Ascending aorta (tissue), 2 donors: ENCODE results near the gene INTS11. TPM values are rescaled to one million over a fixed set of nuclear protein-coding genes. Genes with fewer than 3 reads are reported as not detected.

Experiments used
- DNase-seq, 2 donors: peaks; one replicate each; pipeline ENCODE4 v3.0.0-alpha.2; 2019; ENCODE audit warnings: low spot score in 2 of 2
- H3K27ac ChIP-seq, 2 donors: fragments of 200-600 bp; sonication (generic); one replicate each; pipeline ENCODE4 v1.5.1; 2016 to 2017; ENCODE audit warnings: mild to moderate bottlenecking in 1 of 2
- H3K27me3 ChIP-seq: fragments of 200-600 bp; sonication (generic); one replicate; pipeline ENCODE4 v1.5.1; 2017
- H3K36me3 ChIP-seq, 2 donors: fragments of 200-600 bp; sonication (generic); one replicate each; pipeline ENCODE4 v1.5.1; 2016
- H3K4me1 ChIP-seq, 2 donors: fragments of 200-600 bp; sonication (generic); one replicate each; pipeline ENCODE4 v1.5.1; 2016 to 2017; ENCODE audit warnings: mild to moderate bottlenecking in 1 of 2
- H3K4me3 ChIP-seq, 2 donors: fragments of 200-600 bp; sonication (generic); one replicate each; pipeline ENCODE4 v1.5.1; 2016 to 2017; ENCODE audit warnings: mild to moderate bottlenecking in 1 of 2
- H3K9me3 ChIP-seq, 2 donors: fragments of 200-600 bp; sonication (generic); one replicate each; pipeline ENCODE4 v1.5.1; 2016
- intact Hi-C: fragments of 100-400 bp; cut with DNase I; formaldehyde crosslinking; loops from one replicate; pipeline ENCODE4 v1.15.1; 2023
- total RNA-seq: library from RNA; depleted of rRNA; stranded (reverse); fragments of >200 nt; gene quantifications from one replicate; pipeline ENCODE4 v1.1.0, GENCODE V29; 2016
- TF ChIP-seq, protein P1 (sequence below), 3 experiments: fragments of 200-600 bp in 2 of 3; fragments of 450-650 bp in 1 of 3; sonication (generic) in 2 of 3; IDR thresholded peaks; one replicate each; pipeline ENCODE4 v1.5.1; 2016 to 2019; ENCODE audit warnings: antibody characterized with exemption in 3 of 3, mild to moderate bottlenecking in 1 of 3, moderate library complexity in 1 of 3

Gene INTS11
- total RNA-seq, 1 donor from 2014 or later, result 214 TPM

DNA sequence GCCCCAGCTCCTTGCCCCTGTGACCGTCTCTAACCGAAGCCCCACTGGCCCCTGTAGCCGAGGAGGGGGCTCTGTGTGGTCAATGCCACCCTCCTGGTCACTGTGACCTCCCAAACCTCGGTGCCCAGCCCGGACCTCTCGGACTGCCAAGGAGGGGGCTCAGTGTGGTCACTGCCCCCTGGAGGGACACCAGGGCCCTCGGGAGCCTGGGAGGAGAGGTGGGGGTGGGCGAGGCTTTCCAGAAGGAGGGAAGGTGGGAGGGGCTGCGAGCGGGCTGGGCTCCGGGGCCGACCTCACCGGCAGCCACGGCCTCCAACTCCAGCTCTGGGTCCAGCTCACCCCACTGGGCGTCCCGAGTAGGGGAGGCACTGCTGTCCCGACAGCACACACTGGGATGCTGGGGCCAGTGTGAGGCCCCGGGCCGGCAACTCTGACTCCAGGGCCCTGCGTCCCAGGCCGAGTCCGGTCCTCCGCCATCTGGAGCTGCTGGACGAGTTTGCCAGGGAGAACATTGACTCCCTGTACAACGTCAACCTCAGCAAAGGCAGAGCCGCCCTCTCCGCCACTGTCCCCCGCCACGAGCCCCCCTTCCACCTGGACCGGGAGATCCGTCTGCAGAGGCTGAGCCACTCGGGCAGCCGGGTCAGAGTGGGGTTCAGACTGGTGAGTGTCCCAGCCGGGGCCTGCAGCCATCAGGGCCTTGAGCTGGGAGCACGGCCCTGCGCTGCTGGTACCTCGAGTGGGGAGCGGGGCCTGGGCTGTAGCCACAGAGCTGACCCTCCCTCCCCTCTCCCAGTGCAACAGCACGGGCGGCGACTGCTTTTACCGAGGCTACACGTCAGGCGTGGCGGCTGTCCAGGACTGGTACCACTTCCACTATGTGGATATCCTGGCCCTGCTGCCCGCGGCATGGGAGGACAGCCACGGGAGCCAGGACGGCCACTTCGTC, 37.9 kb downstream of the INTS11 start:
- TF ChIP-seq, protein P1, sequence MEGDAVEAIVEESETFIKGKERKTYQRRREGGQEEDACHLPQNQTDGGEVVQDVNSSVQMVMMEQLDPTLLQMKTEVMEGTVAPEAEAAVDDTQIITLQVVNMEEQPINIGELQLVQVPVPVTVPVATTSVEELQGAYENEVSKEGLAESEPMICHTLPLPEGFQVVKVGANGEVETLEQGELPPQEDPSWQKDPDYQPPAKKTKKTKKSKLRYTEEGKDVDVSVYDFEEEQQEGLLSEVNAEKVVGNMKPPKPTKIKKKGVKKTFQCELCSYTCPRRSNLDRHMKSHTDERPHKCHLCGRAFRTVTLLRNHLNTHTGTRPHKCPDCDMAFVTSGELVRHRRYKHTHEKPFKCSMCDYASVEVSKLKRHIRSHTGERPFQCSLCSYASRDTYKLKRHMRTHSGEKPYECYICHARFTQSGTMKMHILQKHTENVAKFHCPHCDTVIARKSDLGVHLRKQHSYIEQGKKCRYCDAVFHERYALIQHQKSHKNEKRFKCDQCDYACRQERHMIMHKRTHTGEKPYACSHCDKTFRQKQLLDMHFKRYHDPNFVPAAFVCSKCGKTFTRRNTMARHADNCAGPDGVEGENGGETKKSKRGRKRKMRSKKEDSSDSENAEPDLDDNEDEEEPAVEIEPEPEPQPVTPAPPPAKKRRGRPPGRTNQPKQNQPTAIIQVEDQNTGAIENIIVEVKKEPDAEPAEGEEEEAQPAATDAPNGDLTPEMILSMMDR (IDR thresholded peaks at IDR 0.05), result no peak
- H3K4me3 ChIP-seq, result no peak overlapping the region
- intact Hi-C loops, result no loop called here

DNA sequence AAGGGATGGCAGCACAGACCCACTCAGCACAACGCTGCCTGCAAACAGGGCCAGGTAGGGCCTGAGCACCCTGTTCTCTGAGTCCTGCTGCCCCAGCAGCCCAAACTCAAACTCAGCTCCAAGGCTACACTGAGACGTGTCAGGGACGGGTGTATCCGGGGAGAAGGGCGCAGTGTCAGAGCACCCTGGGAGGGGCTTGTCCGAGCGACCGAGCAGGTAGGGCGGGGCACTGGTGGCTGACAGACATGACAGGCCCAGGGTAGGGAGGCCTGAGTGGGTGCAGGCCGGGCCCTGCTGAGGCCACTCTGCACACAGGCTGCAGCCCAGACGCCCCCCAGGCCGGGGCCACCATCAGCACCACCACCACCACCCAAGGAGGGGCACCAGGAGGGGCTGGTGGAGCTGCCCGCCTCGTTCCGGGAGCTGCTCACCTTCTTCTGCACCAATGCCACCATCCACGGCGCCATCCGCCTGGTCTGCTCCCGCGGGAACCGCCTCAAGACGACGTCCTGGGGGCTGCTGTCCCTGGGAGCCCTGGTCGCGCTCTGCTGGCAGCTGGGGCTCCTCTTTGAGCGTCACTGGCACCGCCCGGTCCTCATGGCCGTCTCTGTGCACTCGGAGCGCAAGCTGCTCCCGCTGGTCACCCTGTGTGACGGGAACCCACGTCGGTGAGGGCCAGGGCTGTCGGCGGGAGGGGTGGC, 38.7 kb downstream of the INTS11 start:
- DNase-seq, result no peak
- H3K4me1 ChIP-seq, result no peaks in the 10 kb centered on the region
- H3K27me3 ChIP-seq, result no peaks in the 10 kb centered on the region
- TF ChIP-seq, protein P1 (IDR thresholded peaks at IDR 0.05), result no peak
- intact Hi-C loops, result no loop called here
- H3K9me3 ChIP-seq, result no peaks in the 10 kb centered on the region
- H3K36me3 ChIP-seq, result no peaks in the 10 kb centered on the region
- H3K4me3 ChIP-seq, result no peak overlapping the region
- H3K27ac ChIP-seq, result no peak overlapping the region

More for the DNA sequence above, 37.9 kb downstream of the INTS11 start:
- H3K4me1 ChIP-seq, result peaks cover under 1 to 4% of the 10 kb centered on the region in 2 donors
- DNase-seq, result no peak
- no peaks in the 10 kb centered on the region for H3K36me3 ChIP-seq
- no peaks in the 10 kb centered on the region for H3K27me3 ChIP-seq
- no peak overlapping the region for H3K27ac ChIP-seq
- H3K9me3 ChIP-seq, result no peaks in the 10 kb centered on the region

DNA sequence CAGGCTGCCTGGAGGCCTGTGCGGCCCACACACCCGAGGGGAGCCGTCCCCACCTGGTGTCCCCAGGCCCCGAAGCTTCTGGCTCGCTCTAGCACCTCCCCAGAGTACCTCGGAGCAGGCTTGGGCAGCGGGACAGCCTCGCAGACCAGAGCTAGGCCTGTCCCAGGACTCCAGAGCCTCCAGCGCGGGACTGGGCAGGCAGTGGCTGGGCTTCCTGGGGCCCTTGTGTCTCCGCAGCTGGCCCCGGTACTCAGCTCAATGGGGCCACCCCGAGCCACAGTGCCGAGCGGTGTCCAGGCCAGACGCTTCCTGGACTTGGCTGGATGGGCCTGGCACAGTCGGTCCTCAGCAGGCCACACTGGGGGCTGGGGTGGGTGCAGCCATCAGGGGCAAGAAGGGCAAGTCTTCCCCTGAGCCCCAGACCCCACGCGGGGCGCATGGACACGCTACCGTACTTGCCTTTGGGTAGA, 39.3 kb downstream of the INTS11 start:
- H3K27me3 ChIP-seq, result no peaks in the 10 kb centered on the region
- no peak overlapping the region for H3K4me3 ChIP-seq
- intact Hi-C loops, result no loop called here
- no peak for DNase-seq
- no peaks in the 10 kb centered on the region for H3K36me3 ChIP-seq
- no peak overlapping the region for H3K27ac ChIP-seq
- no peaks in the 10 kb centered on the region for H3K4me1 ChIP-seq
- TF ChIP-seq, protein P1 (IDR thresholded peaks at IDR 0.05), result no peak
- no peaks in the 10 kb centered on the region for H3K9me3 ChIP-seq

DNA sequence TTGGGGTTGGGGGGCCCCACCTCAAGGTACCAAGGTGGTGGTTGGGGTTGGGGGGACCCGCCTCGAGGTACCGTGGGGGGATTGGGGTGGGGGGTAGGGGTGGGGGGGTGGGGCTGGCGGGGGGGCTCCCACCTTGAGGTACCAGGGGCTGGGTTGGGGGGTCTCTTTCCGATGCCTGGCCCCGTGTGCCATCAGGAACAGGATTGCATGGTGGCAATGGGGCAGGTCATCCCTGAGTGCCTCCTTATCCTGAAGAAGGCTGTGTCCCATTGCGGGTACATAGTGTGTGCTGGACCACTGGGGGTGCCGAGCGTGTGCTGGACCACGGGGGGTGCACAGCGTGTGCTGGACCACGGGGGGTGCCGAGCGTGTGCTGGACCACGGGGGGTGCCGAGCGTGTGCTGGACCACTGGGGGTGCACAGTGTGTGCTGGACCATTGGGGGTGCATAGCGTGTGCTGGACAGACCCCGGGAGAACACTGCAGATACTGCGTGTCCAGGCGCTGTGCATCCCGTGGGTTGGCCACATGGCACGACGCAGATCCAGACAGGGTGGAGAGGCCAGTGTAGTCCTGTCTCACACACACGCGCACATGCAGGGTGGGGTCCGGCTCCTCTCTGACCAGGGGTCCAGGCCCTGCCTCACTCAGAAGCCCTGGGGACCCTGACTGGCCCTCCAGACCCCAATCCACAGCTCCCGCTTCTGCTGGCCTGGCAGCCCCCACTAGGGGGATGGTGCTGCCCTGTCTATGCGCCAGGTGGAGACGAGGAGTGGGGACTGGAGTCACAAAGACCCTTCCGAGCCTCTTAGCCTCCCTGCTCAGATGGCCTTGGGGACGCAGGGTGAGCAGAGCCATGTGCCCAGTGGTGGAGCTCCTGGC, 40.0 kb downstream of the INTS11 start:
- no peaks in the 10 kb centered on the region for H3K27me3 ChIP-seq
- H3K4me1 ChIP-seq, result no peaks in the 10 kb centered on the region
- H3K9me3 ChIP-seq, result no peaks in the 10 kb centered on the region
- H3K4me3 ChIP-seq, result no peak overlapping the region
- H3K36me3 ChIP-seq, result no peaks in the 10 kb centered on the region
- intact Hi-C loops, result no loop called here
- TF ChIP-seq, protein P1 (IDR thresholded peaks at IDR 0.05), result no peak
- DNase-seq, result no peak
- no peak overlapping the region for H3K27ac ChIP-seq

DNA sequence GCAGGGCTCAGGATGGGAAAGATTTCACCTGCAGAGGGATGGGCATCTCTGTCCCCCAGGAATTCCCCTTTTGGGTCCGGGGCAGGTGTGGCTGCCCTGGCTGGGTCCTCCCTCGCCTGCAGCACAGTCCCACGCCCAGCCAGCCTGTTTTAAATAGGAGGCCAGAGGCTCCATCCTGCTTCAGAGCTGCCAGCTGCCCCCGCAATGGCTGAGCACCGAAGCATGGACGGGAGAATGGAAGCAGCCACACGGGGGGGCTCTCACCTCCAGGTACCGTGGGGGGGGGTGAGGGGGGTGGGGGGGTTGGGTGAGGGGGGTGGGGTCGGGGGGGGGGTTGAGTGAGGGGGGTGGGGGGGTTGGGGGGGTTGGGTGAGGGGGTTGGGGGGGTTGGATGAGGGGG, 40.6 kb downstream of the INTS11 start:
- no peaks in the 10 kb centered on the region for H3K9me3 ChIP-seq
- no peaks in the 10 kb centered on the region for H3K4me1 ChIP-seq
- intact Hi-C loops, result no loop called here
- H3K27ac ChIP-seq, result no peak overlapping the region
- TF ChIP-seq, protein P1 (IDR thresholded peaks at IDR 0.05), result no peak
- no peaks in the 10 kb centered on the region for H3K27me3 ChIP-seq
- DNase-seq, result no peak
- no peaks in the 10 kb centered on the region for H3K36me3 ChIP-seq
- no peak overlapping the region for H3K4me3 ChIP-seq
